ENCODE data around the gene LRMDA.

LRMDA gene

GRCh38 chr10:75538144-75538543 lies 106.7 kb downstream of the LRMDA start:
- no peak overlapping the region for H3K4me3 ChIP-seq (ENCODE audit: low read depth, low read length)
- no peak for DNase-seq (ENCODE audit: low read depth)
- TF ChIP-seq CTCF (IDR thresholded peaks at IDR 0.05; ENCODE audit: low read depth, low read length, missing control alignments): no peak

GRCh38 chr10:75538765-75539164 lies 107.3 kb downstream of the LRMDA start:
- no peak overlapping the region for H3K4me3 ChIP-seq (ENCODE audit: low read depth, low read length)
- no peak for TF ChIP-seq CTCF (IDR thresholded peaks at IDR 0.05; ENCODE audit: low read depth, low read length, missing control alignments)
- no peak for DNase-seq (ENCODE audit: low read depth)

GRCh38 chr10:75540357-75540966 lies 109.0 kb downstream of the LRMDA start:
- TF ChIP-seq CTCF (IDR thresholded peaks at IDR 0.05; ENCODE audit: low read depth, low read length, missing control alignments): no peak
- no peak overlapping the region for H3K4me3 ChIP-seq (ENCODE audit: low read depth, low read length)
- DNase-seq (ENCODE audit: low read depth): no peak

GRCh38 chr10:75540981-75541380 lies 109.6 kb downstream of the LRMDA start:
- no peak for TF ChIP-seq CTCF (IDR thresholded peaks at IDR 0.05; ENCODE audit: low read depth, low read length, missing control alignments)
- H3K4me3 ChIP-seq (ENCODE audit: low read depth, low read length): no peak overlapping the region
- DNase-seq (ENCODE audit: low read depth): no peak

GRCh38 chr10:75541411-75541810 lies 110.0 kb downstream of the LRMDA start:
- DNase-seq (ENCODE audit: low read depth): no peak
- no peak for TF ChIP-seq CTCF (IDR thresholded peaks at IDR 0.05; ENCODE audit: low read depth, low read length, missing control alignments)
- H3K4me3 ChIP-seq (ENCODE audit: low read depth, low read length): no peak overlapping the region

- no peak overlapping the region for H3K4me3 ChIP-seq (ENCODE audit: low read depth, low read length)
- TF ChIP-seq CTCF (IDR thresholded peaks at IDR 0.05; ENCODE audit: low read depth, low read length, missing control alignments): no peak
- no peak for DNase-seq (ENCODE audit: low read depth)
Measured at GRCh38 chr10:75542084-75542483, 110.7 kb downstream of the LRMDA start.

GRCh38 chr10:75542906-75543305 lies 111.5 kb downstream of the LRMDA start:
- no peak for TF ChIP-seq CTCF (IDR thresholded peaks at IDR 0.05; ENCODE audit: low read depth, low read length, missing control alignments)
- DNase-seq (ENCODE audit: low read depth): no peak
- no peak overlapping the region for H3K4me3 ChIP-seq (ENCODE audit: low read depth, low read length)
